Measurements from ENCODE around the gene HTRA1.

Gene HTRA1

GRCh38 chr10:122455376-122456079, 5.8 kb upstream of the HTRA1 start:
- Histone ChIP-seq H3K4me3 (ENCODE audit: low read length) (no peak overlapping the region), H3K36me3 (ENCODE audit: control insufficient read depth, low read depth, low read length) (no peaks in the 10 kb centered on the region), H3K4me1 (ENCODE audit: control insufficient read depth, low read depth, low read length) (peaks cover 4% of the 10 kb centered on the region), H3K9me3 (ENCODE audit: control insufficient read depth, low read depth, low read length) (no peaks in the 10 kb centered on the region), H3K27ac (ENCODE audit: low read length) (no peak overlapping the region), H3K27me3 (ENCODE audit: control insufficient read depth, insufficient read depth, low read length) (peaks cover 21% of the 10 kb centered on the region), H3K9ac (ENCODE audit: low read length) (no peak overlapping the region)

DNA sequence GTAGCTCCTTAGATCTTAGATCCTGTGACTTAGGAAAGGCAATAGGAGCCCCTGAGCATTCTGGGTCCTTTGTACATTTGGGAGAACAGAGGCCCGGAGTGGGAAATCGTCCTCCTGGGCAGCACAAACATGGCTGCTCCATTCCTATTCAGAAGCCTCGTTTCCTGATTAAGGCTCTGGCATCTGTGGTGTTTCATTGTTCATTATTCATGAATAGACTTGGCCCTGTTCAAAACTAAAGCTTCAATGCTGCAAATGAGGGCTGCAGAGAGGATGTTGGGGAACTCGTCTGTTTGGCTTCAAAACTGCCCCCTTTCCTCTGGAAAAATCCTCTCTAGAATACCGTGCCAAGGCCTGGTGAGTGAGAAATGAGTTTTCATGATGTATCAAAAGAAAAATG, 3.4 kb upstream of the HTRA1 start:
- Histone ChIP-seq H3K9me3 (ENCODE audit: control insufficient read depth, low read depth, low read length) (no peaks in the 10 kb centered on the region), H3K36me3 (ENCODE audit: control insufficient read depth, low read depth, low read length) (no peaks in the 10 kb centered on the region), H3K27me3 (ENCODE audit: control insufficient read depth, insufficient read depth, low read length) (peaks cover 39% of the 10 kb centered on the region), H3K27ac (ENCODE audit: low read length) (no peak overlapping the region), H3K9ac (ENCODE audit: low read length) (no peak overlapping the region), H3K4me1 (ENCODE audit: control insufficient read depth, low read depth, low read length) (peaks cover 4% of the 10 kb centered on the region), H3K4me3 (ENCODE audit: low read length) (no peak overlapping the region)

DNA sequence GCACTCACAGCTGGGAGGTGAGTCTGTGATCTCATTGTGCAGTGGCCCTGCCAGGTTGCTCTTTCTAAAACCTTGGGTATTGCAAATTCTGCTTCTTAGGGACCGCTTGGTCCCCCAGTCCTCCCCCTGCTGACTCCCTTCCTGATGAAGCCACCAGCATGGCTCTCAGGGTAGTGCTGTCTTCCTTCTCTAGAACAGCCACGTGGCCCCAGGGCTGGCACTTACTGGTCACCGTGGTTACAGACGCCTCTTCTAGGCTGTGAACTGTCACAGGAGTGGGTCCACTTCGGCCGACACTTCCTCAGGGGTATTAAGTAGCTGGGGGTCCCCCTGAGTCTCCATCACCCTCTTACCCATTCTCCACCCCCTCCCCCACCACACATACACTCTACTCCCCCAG, 2.7 kb upstream of the HTRA1 start:
- peaks cover 47% of the 10 kb centered on the region for H3K27me3 ChIP-seq (ENCODE audit: control insufficient read depth, insufficient read depth, low read length)
- H3K4me3 ChIP-seq (ENCODE audit: low read length), result no peak overlapping the region
- H3K9ac ChIP-seq (ENCODE audit: low read length), result no peak overlapping the region
- H3K9me3 ChIP-seq (ENCODE audit: control insufficient read depth, low read depth, low read length), result no peaks in the 10 kb centered on the region
- H3K4me1 ChIP-seq (ENCODE audit: control insufficient read depth, low read depth, low read length), result peaks cover 9% of the 10 kb centered on the region
- no peaks in the 10 kb centered on the region for H3K36me3 ChIP-seq (ENCODE audit: control insufficient read depth, low read depth, low read length)
- no peak overlapping the region for H3K27ac ChIP-seq (ENCODE audit: low read length)

DNA sequence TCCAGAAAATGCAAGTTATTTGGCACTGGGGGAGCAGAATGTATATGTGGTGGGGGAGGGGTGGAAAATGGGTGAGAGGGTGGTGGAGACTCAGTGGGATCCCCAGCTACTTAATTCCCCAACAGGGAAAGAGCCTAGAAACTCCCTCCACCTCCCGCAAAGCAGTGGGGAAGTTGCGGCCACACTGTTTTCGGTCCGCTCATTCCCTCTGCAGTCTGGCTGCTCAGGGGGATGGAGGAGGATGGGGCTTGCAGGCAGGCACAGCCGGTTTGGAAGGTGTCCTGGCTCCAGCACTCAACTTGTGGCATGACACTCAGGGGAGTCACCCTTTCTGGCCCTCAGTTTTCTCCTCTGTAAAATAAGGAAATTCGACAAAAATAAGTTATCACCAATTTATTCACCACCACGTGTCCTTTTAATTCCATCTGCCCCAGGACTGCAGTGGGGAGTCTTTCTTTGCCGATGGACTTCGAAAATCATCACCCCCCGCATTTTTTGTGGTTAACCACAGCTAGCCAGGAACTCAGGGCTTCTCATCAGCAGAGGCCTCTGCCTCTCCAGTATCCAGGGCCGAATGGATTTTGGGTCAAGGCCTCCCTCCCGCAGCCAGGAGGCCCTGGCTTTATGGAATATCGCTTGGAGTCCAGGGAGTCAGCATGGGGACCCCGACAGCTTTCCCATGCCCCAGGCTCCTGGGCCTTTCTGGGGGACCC, 1.6 kb upstream of the HTRA1 start:
- no peak overlapping the region for H3K9ac ChIP-seq (ENCODE audit: low read length)
- H3K36me3 ChIP-seq (ENCODE audit: control insufficient read depth, low read depth, low read length), result no peaks in the 10 kb centered on the region
- H3K4me1 ChIP-seq (ENCODE audit: control insufficient read depth, low read depth, low read length), result peaks cover 9% of the 10 kb centered on the region
- H3K4me3 ChIP-seq (ENCODE audit: low read length), result no peak overlapping the region
- no peaks in the 10 kb centered on the region for H3K9me3 ChIP-seq (ENCODE audit: control insufficient read depth, low read depth, low read length)
- H3K27ac ChIP-seq (ENCODE audit: low read length), result no peak overlapping the region
- peaks cover 57% of the 10 kb centered on the region for H3K27me3 ChIP-seq (ENCODE audit: control insufficient read depth, insufficient read depth, low read length)

DNA sequence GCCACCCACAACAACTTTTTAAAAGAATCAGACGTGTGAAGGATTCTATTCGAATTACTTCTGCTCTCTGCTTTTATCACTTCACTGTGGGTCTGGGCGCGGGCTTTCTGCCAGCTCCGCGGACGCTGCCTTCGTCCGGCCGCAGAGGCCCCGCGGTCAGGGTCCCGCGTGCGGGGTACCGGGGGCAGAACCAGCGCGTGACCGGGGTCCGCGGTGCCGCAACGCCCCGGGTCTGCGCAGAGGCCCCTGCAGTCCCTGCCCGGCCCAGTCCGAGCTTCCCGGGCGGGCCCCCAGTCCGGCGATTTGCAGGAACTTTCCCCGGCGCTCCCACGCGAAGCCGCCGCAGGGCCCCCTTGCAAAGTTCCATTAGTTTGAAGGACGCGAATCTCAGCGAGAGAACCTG, 461 bp upstream of the HTRA1 start:
- Histone ChIP-seq H3K4me1 (ENCODE audit: control insufficient read depth, low read depth, low read length) (peaks cover 9% of the 10 kb centered on the region), H3K36me3 (ENCODE audit: control insufficient read depth, low read depth, low read length) (no peaks in the 10 kb centered on the region), H3K27ac (ENCODE audit: low read length) (no peak overlapping the region), H3K4me3 (ENCODE audit: low read length) (peak overlapping the region; percentile 45), H3K9ac (ENCODE audit: low read length) (no peak overlapping the region), H3K9me3 (ENCODE audit: control insufficient read depth, low read depth, low read length) (no peaks in the 10 kb centered on the region), H3K27me3 (ENCODE audit: control insufficient read depth, insufficient read depth, low read length) (peaks cover 64% of the 10 kb centered on the region)

DNA sequence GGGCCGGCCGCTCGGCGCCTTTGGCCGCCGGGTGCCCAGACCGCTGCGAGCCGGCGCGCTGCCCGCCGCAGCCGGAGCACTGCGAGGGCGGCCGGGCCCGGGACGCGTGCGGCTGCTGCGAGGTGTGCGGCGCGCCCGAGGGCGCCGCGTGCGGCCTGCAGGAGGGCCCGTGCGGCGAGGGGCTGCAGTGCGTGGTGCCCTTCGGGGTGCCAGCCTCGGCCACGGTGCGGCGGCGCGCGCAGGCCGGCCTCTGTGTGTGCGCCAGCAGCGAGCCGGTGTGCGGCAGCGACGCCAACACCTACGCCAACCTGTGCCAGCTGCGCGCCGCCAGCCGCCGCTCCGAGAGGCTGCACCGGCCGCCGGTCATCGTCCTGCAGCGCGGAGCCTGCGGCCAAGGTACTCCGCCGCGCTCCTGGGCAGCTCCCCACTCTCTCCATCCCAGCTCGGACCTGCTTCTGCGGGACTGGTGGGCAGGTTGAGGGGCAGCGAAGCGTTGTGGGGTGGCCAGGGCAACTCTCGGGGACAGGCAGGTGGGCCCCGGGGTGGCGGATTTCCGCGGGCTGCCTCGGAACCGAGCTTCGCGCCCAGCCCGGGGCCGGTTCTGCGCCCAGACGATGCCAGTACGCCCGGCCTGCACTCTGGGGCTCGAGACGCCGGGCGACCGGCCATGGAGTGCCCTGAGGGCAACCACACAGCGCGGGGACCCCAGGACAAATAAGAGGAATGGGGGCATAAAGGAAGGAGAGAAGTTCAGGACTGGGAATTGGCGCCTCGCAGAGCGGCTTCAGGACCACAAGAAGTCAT, 578 bp downstream of the HTRA1 start:
- Histone ChIP-seq H3K27me3 (ENCODE audit: control insufficient read depth, insufficient read depth, low read length) (peaks cover 64% of the 10 kb centered on the region), H3K4me3 (ENCODE audit: low read length) (peak overlapping the region; percentile 50), H3K36me3 (ENCODE audit: control insufficient read depth, low read depth, low read length) (no peaks in the 10 kb centered on the region), H3K9ac (ENCODE audit: low read length) (no peak overlapping the region), H3K27ac (ENCODE audit: low read length) (no peak overlapping the region), H3K4me1 (ENCODE audit: control insufficient read depth, low read depth, low read length) (peaks cover 9% of the 10 kb centered on the region), H3K9me3 (ENCODE audit: control insufficient read depth, low read depth, low read length) (no peaks in the 10 kb centered on the region)

- Histone ChIP-seq H3K27me3 (ENCODE audit: control insufficient read depth, insufficient read depth, low read length) (peaks cover 64% of the 10 kb centered on the region), H3K27ac (ENCODE audit: low read length) (no peak overlapping the region), H3K4me1 (ENCODE audit: control insufficient read depth, low read depth, low read length) (peaks cover 9% of the 10 kb centered on the region), H3K9ac (ENCODE audit: low read length) (no peak overlapping the region), H3K4me3 (ENCODE audit: low read length) (peak overlapping the region; percentile 50), H3K36me3 (ENCODE audit: control insufficient read depth, low read depth, low read length) (no peaks in the 10 kb centered on the region), H3K9me3 (ENCODE audit: control insufficient read depth, low read depth, low read length) (no peaks in the 10 kb centered on the region)
Observed at GRCh38 chr10:122462533-122463465, 1.4 kb downstream of the HTRA1 start.

DNA sequence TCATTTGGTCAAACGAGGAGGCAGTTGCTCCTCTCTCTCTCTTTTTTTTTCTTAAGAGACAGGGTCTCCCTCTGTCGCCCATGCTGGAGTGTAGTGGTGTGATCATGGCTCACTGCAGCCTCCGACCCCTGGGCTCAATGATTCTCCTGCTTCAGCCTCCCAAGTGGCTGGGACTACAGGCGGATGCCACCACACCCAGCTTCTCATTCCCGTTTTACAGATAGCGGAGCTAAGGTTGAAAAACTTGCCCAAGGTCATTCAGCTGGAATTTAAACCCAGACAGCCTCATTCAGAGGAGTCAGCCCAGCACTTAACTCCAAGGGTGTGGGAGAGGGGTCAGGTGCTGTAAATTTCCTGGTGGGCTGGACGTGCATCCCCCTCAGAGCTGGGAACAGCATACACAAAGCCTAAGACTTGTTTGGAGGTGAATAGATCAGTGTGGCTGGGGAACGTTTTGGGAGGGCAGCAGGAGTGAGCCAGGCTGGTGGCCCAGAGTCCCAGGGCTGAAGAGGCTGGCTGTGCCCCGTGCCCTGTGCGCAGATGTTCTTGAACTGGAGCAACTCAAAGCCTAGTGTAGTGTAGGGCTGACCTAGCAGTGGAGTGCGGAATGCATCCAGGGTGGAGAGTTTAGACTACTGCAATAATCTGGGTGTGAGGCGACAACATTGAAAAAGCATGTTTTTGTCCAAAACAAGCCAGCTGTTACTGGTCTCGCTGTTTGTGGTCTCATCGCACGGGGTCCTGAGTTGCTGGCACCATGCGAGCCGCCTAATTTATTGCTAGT, 2.3 kb downstream of the HTRA1 start:
- Histone ChIP-seq H3K9me3 (ENCODE audit: control insufficient read depth, low read depth, low read length) (no peaks in the 10 kb centered on the region), H3K9ac (ENCODE audit: low read length) (no peak overlapping the region), H3K4me1 (ENCODE audit: control insufficient read depth, low read depth, low read length) (peaks cover 9% of the 10 kb centered on the region), H3K27ac (ENCODE audit: low read length) (no peak overlapping the region), H3K4me3 (ENCODE audit: low read length) (peak overlapping the region; percentile 50), H3K36me3 (ENCODE audit: control insufficient read depth, low read depth, low read length) (no peaks in the 10 kb centered on the region), H3K27me3 (ENCODE audit: control insufficient read depth, insufficient read depth, low read length) (peaks cover 62% of the 10 kb centered on the region)

DNA sequence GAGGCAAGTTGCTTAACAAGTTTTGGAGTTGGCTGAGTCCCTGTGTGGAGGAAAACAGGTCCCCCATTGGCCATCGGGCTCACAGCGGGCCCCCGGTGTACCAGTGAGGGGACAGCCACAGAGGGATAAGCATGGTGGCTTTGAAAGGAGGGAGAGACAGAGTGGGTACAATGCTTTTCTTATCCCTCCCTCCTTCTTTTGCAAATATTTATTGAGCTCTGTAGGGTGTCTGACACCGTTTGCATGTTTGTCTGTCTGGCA, 2.8 kb downstream of the HTRA1 start:
- Histone ChIP-seq H3K27me3 (ENCODE audit: control insufficient read depth, insufficient read depth, low read length) (peaks cover 56% of the 10 kb centered on the region), H3K36me3 (ENCODE audit: control insufficient read depth, low read depth, low read length) (no peaks in the 10 kb centered on the region), H3K4me3 (ENCODE audit: low read length) (no peak overlapping the region), H3K9me3 (ENCODE audit: control insufficient read depth, low read depth, low read length) (no peaks in the 10 kb centered on the region), H3K4me1 (ENCODE audit: control insufficient read depth, low read depth, low read length) (peaks cover 9% of the 10 kb centered on the region), H3K27ac (ENCODE audit: low read length) (no peak overlapping the region), H3K9ac (ENCODE audit: low read length) (no peak overlapping the region)

DNA sequence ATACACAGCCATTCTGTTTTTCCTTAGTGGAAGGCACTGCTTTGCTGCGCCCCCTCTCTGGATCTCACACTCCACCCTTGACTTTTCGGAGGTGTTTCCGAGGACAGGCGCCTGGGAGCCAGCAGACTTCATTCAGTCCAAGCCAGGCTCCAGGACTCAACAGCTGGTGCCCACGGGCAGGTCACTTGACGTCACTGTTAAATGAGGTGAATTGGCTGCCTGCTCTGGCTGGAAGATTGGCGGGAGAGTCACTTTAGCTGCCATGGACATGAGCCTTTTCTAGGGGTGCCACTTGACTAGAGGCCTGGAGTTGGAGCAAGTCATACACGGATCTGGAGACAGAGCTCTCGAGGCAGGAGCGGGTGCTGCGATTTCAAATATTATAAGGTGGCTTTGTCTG, 3.2 kb downstream of the HTRA1 start:
- H3K4me1 ChIP-seq (ENCODE audit: control insufficient read depth, low read depth, low read length), result peaks cover 9% of the 10 kb centered on the region

More for the DNA sequence above, 3.2 kb downstream of the HTRA1 start:
- no peak overlapping the region for H3K9ac ChIP-seq (ENCODE audit: low read length)
- H3K4me3 ChIP-seq (ENCODE audit: low read length), result no peak overlapping the region
- no peak overlapping the region for H3K27ac ChIP-seq (ENCODE audit: low read length)
- peaks cover 52% of the 10 kb centered on the region for H3K27me3 ChIP-seq (ENCODE audit: control insufficient read depth, insufficient read depth, low read length)
- H3K9me3 ChIP-seq (ENCODE audit: control insufficient read depth, low read depth, low read length), result no peaks in the 10 kb centered on the region
- H3K36me3 ChIP-seq (ENCODE audit: control insufficient read depth, low read depth, low read length), result no peaks in the 10 kb centered on the region
